ENCODE results near the gene GXYLT1. TPM values are rescaled to one million over a fixed set of nuclear protein-coding genes. Genes with fewer than 3 reads are reported as not detected.
"Not testable (repeated sequence)": the region's sequence is repeated elsewhere in the genome, so short reads cannot be mapped to it uniquely, and the experiment has no call there.

The GXYLT1 gene
- total and polyA plus RNA-seq, 4 donors: 2.5 to 23.2 (median 6.4) TPM

- WGBS, 2 donors: 72 to 84% methylated on average over 2 of the region's 2 CpGs
- ATAC-seq (ENCODE audit: insufficient read depth, low FRiP score) (no peak), DNase-seq (no peak)
- H3K4me1 ChIP-seq (ENCODE audit: control insufficient read depth in 5 of 5, insufficient read depth in 5 of 5, low read length in 5 of 5): no peaks in the 10 kb centered on the region
- no peaks in the 10 kb centered on the region for H3K9me3 ChIP-seq (ENCODE audit: control insufficient read depth in 4 of 4, insufficient read depth in 3 of 4, low read length in 3 of 4)
- H3K4me3 ChIP-seq: no peak overlapping the region
- TF ChIP-seq CTCF (IDR thresholded peaks at IDR 0.05; ENCODE audit: control extremely low read depth, extremely low read depth): no peak
- no peak overlapping the region for H3K9ac ChIP-seq (ENCODE audit: insufficient read depth in 1 of 2, low read length in 2 of 2)
- H3K27ac ChIP-seq (ENCODE audit: low read depth in 1 of 2, low read length in 1 of 2): no peak overlapping the region
- H3K27me3 ChIP-seq (ENCODE audit: control insufficient read depth in 3 of 3, insufficient read depth in 3 of 3, low read length in 2 of 3): no peaks in the 10 kb centered on the region
- peaks cover 0 to 10% (median 2%) of the 10 kb centered on the region in 4 donors for H3K36me3 ChIP-seq (ENCODE audit: control insufficient read depth in 4 of 4, insufficient read depth in 4 of 4, low read length in 4 of 4)
Observed at GRCh38 chr12:42119085-42119633, 25.5 kb downstream of the GXYLT1 start.

- Histone ChIP-seq H3K27me3 (ENCODE audit: control insufficient read depth in 3 of 3, insufficient read depth in 3 of 3, low read length in 2 of 3) (no peaks in the 10 kb centered on the region), H3K36me3 (ENCODE audit: control insufficient read depth in 4 of 4, insufficient read depth in 4 of 4, low read length in 4 of 4) (peaks cover 0 to 10% (median 2%) of the 10 kb centered on the region in 4 donors), H3K27ac (ENCODE audit: low read depth in 1 of 2, low read length in 1 of 2) (no peak overlapping the region), H3K9me3 (ENCODE audit: control insufficient read depth in 4 of 4, insufficient read depth in 3 of 4, low read length in 3 of 4) (no peaks in the 10 kb centered on the region), H3K4me3 (no peak overlapping the region), H3K9ac (ENCODE audit: insufficient read depth in 1 of 2, low read length in 2 of 2) (no peak overlapping the region), H3K4me1 (ENCODE audit: control insufficient read depth in 5 of 5, insufficient read depth in 5 of 5, low read length in 5 of 5) (no peaks in the 10 kb centered on the region)
- 85 to 89% methylated on average over 5 of the region's 5 CpGs for WGBS, 2 donors
- no peak for TF ChIP-seq CTCF (IDR thresholded peaks at IDR 0.05; ENCODE audit: control extremely low read depth, extremely low read depth)
- ATAC-seq (ENCODE audit: insufficient read depth, low FRiP score): no peak
- DNase-seq: no peak
Observed at GRCh38 chr12:42118136-42118879, 26.4 kb downstream of the GXYLT1 start.

- peaks cover 0 to 3% (median 0%) of the 10 kb centered on the region in 4 donors for H3K36me3 ChIP-seq (ENCODE audit: control insufficient read depth in 4 of 4, insufficient read depth in 4 of 4, low read length in 4 of 4)
- no peak overlapping the region for H3K4me3 ChIP-seq
- no peak overlapping the region for H3K27ac ChIP-seq (ENCODE audit: low read depth in 1 of 2, low read length in 1 of 2)
- no peak for ATAC-seq (ENCODE audit: insufficient read depth, low FRiP score)
- DNase-seq: no peak
- H3K27me3 ChIP-seq (ENCODE audit: control insufficient read depth in 3 of 3, insufficient read depth in 3 of 3, low read length in 2 of 3): no peaks in the 10 kb centered on the region
- H3K9ac ChIP-seq (ENCODE audit: insufficient read depth in 1 of 2, low read length in 2 of 2): no peak overlapping the region
- WGBS, 2 donors: 98 to 99% methylated on average over 3 of the region's 3 CpGs
- peaks cover 0 to 1% (median 0%) of the 10 kb centered on the region in 4 donors for H3K9me3 ChIP-seq (ENCODE audit: control insufficient read depth in 4 of 4, insufficient read depth in 3 of 4, low read length in 3 of 4)
- TF ChIP-seq CTCF (IDR thresholded peaks at IDR 0.05; ENCODE audit: control extremely low read depth, extremely low read depth): no peak
- no peaks in the 10 kb centered on the region for H3K4me1 ChIP-seq (ENCODE audit: control insufficient read depth in 5 of 5, insufficient read depth in 5 of 5, low read length in 5 of 5)
Observed at GRCh38 chr12:42109031-42109430, 35.6 kb downstream of the GXYLT1 start.

- H3K4me3 ChIP-seq; DNase-seq; H3K9ac ChIP-seq (ENCODE audit: insufficient read depth in 1 of 2, low read length in 2 of 2); H3K4me1 ChIP-seq (ENCODE audit: control insufficient read depth in 5 of 5, insufficient read depth in 5 of 5, low read length in 5 of 5); H3K27me3 ChIP-seq (ENCODE audit: control insufficient read depth in 3 of 3, insufficient read depth in 3 of 3, low read length in 2 of 3); H3K9me3 ChIP-seq (ENCODE audit: control insufficient read depth in 4 of 4, insufficient read depth in 3 of 4, low read length in 3 of 4); H3K36me3 ChIP-seq (ENCODE audit: control insufficient read depth in 4 of 4, insufficient read depth in 4 of 4, low read length in 4 of 4); H3K27ac ChIP-seq (ENCODE audit: low read depth in 1 of 2, low read length in 1 of 2); ATAC-seq (ENCODE audit: insufficient read depth, low FRiP score): not testable (repeated sequence)
- WGBS, 2 donors: 96 to 97% methylated on average over 4 of the region's 4 CpGs
Observed at GRCh38 chr12:42106791-42107190, 37.9 kb downstream of the GXYLT1 start.

All from lung (tissue), 12 donors.